A549 (cell line): ENCODE data around the gene SNX27. TPM values are rescaled to one million over a fixed set of nuclear protein-coding genes. Genes with fewer than 3 reads are reported as not detected.
A peak's percentile ranks its signal among the peaks of the same experiment; 100 is the strongest.

Source experiments
- ATAC-seq, 2 experiments: fragments of 200-7000 bp in 1 of 2; fragments of >200 bp in 1 of 2; cut with Nextera tagmentation in 1 of 2; cut with Tn5 transposase in 1 of 2; 3 replicates each; pipeline versions ENCODE4 v1.8.0 to v1.9.1; 2018 to 2020; ENCODE audit warnings: mild to moderate bottlenecking in 1 of 2, moderate library complexity in 1 of 2
- CTCF ChIA-PET: fragments of 300-600 bp; sonication (Branson Sonifier 250); formaldehyde crosslinking; extraction: SDS; loops from one replicate; lab custom pipeline; 2021; ENCODE audit warnings: antibody characterized with exemption, inconsistent platforms; lab: Yijun Ruan, JAX
- POLR2A ChIA-PET: fragments of 350-600 bp; formaldehyde crosslinking; extraction: SDS; loops from one replicate; lab custom pipeline; 2021; ENCODE audit warnings: antibody characterized with exemption, inconsistent platforms; lab: Yijun Ruan, JAX
- DNase-seq, 2 experiments: peaks; one replicate each; pipeline versions ENCODE4 v3.0.0 to v3.0.0-alpha.2; 2011 to 2016; ENCODE audit warnings: low read depth in 1 of 2, low spot score in 1 of 2
- FAIRE-seq: peaks from 2 replicates; lab custom pipeline; 2011; peaks lifted over from hg19 to GRCh38; lab: Jason Lieb, UNC
- H3K27ac ChIP-seq, 2 experiments: fragments of >200 bp; sonication (Bioruptor Twin); formaldehyde crosslinking; 3 replicates each; pipeline ENCODE4 v1.5.1; 2016 to 2017
- H3K4me1 ChIP-seq: fragments of >200 bp; sonication (Bioruptor Twin); formaldehyde crosslinking; 3 replicates; pipeline ENCODE4 v1.6.1; 2016
- H3K4me2 ChIP-seq: fragments of >200 bp; sonication (Bioruptor Twin); formaldehyde crosslinking; 3 replicates; pipeline ENCODE4 v1.6.1; 2016
- H3K4me3 ChIP-seq: fragments of >200 bp; sonication (Bioruptor Twin); formaldehyde crosslinking; 3 replicates; pipeline ENCODE4 v1.5.1; 2016
- H3K9me3 ChIP-seq: fragments of >200 bp; sonication (Bioruptor Twin); formaldehyde crosslinking; 3 replicates; pipeline ENCODE4 v1.6.1; 2016
- CBX8 ChIP-seq: fragments of 200-600 bp; sonication (generic); IDR thresholded peaks from 2 replicates; pipeline ENCODE4 v1.6.1; 2016
- CEBPB ChIP-seq, 2 experiments: fragments of >200 bp in 1 of 2; sonication (Bioruptor Twin) in 1 of 2; formaldehyde crosslinking in 1 of 2; IDR thresholded peaks; 2 replicates each; pipeline ENCODE4 v1.6.1; 2012 to 2016
- CHD2 ChIP-seq: fragments of 150-350 bp; IDR thresholded peaks from 2 replicates; pipeline ENCODE4 v1.6.1; 2014; ENCODE audit warnings: low read length; ENCODE audit not compliant: partially characterized antibody
- ELK1 ChIP-seq: fragments of 150-350 bp; IDR thresholded peaks from 2 replicates; pipeline ENCODE4 v1.6.1; 2014; ENCODE audit warnings: low read depth, mild to moderate bottlenecking, low read length
- ESRRA ChIP-seq: fragments of 150-350 bp; IDR thresholded peaks from 2 replicates; pipeline ENCODE4 v1.6.1; 2014; ENCODE audit warnings: mild to moderate bottlenecking, low read length, borderline replicate concordance
- HDAC2 ChIP-seq: fragments of 200-600 bp; sonication (generic); IDR thresholded peaks from 2 replicates; pipeline ENCODE4 v1.6.1; 2016
- NR3C1 ChIP-seq: fragments of >200 bp; sonication (Bioruptor Twin); formaldehyde crosslinking; IDR thresholded peaks from 3 replicates; pipeline ENCODE4 v1.6.1; 2017
- RAD21 ChIP-seq, 2 experiments: fragments of >200 bp in 1 of 2; sonication (Bioruptor Twin) in 1 of 2; formaldehyde crosslinking in 1 of 2; IDR thresholded peaks in 1 of 2; conservative IDR thresholded peaks in 1 of 2; 2 replicates in 1 of 2; 3 replicates in 1 of 2; pipeline ENCODE4 v1.6.1; 2012 to 2018; ENCODE audit warnings: inconsistent platforms in 1 of 2
- RFX5 ChIP-seq: fragments of 450-650 bp; IDR thresholded peaks from 2 replicates; pipeline ENCODE4 v1.7.1; 2014; ENCODE audit warnings: antibody characterized with exemption, mild to moderate bottlenecking, moderate library complexity
- RNF2 ChIP-seq: fragments of 200-600 bp; sonication (generic); IDR thresholded peaks from 2 replicates; pipeline ENCODE4 v1.6.1; 2016; ENCODE audit warnings: low read depth, mild to moderate bottlenecking, antibody characterized with exemption, moderate library complexity, borderline replicate concordance
- SMC3 ChIP-seq: fragments of >200 bp; sonication (Bioruptor Twin); formaldehyde crosslinking; IDR thresholded peaks from 3 replicates; pipeline ENCODE4 v1.6.1; 2018; ENCODE audit warnings: inconsistent platforms
- SREBF2 ChIP-seq: fragments of 450-650 bp; IDR thresholded peaks from 2 replicates; pipeline ENCODE4 v1.6.1; 2014; ENCODE audit warnings: mild to moderate bottlenecking, moderate library complexity
- TP53 ChIP-seq: fragments of 250-450 bp; sonication (Bioruptor Pico); IDR thresholded peaks from 2 replicates; pipeline ENCODE4 v1.5.0; 2021; ENCODE audit warnings: mild to moderate bottlenecking, moderate library complexity
- ZC3H11A ChIP-seq: fragments of 450-650 bp; IDR thresholded peaks from 2 replicates; pipeline ENCODE4 v1.6.1; 2014; ENCODE audit warnings: antibody characterized with exemption, mild to moderate bottlenecking
- ZFP36 ChIP-seq: fragments of 450-650 bp; IDR thresholded peaks from 2 replicates; pipeline ENCODE4 v1.6.1; 2014; ENCODE audit warnings: borderline replicate concordance; ENCODE audit not compliant: partially characterized antibody
- ZSCAN20 ChIP-seq: fragments of 250-450 bp; sonication (Bioruptor Pico); IDR thresholded peaks from 2 replicates; pipeline ENCODE4 v1.8.0; 2022; ENCODE audit warnings: mild to moderate bottlenecking, moderate library complexity
- WGBS: methylation state at CpG from one replicate; pipeline ENCODE4 v1.1.6; 2017; ENCODE audit errors: missing lambda C conversion rate; 5-methylcytosine and 5-hydroxymethylcytosine counted together
- polyA plus RNA-seq, 4 experiments: library from polyadenylated mRNA; depleted of rRNA in 3 of 4; stranded (reverse); fragments of >200 nt; fragmentation: RNase III in 1 of 4; extraction: RNeasy Plus Mini Kit Qiagen cat#74134 plus additional on column Dnase treatment in 1 of 4; gene quantifications; 2 replicates in 3 of 4; 3 replicates in 1 of 4; pipeline ENCODE4 v1.2.3, GENCODE V29; 2011 to 2017
- TF ChIP-seq, protein P1 (sequence below): fragments of >200 bp; sonication (Bioruptor Twin); formaldehyde crosslinking; IDR thresholded peaks from 3 replicates; pipeline ENCODE4 v1.6.1; 2016

Gene SNX27
- polyA plus RNA-seq, 2 of the 4 experiments (the other 2 are of a cell fraction), result 13.6 to 29.1 TPM

DNA sequence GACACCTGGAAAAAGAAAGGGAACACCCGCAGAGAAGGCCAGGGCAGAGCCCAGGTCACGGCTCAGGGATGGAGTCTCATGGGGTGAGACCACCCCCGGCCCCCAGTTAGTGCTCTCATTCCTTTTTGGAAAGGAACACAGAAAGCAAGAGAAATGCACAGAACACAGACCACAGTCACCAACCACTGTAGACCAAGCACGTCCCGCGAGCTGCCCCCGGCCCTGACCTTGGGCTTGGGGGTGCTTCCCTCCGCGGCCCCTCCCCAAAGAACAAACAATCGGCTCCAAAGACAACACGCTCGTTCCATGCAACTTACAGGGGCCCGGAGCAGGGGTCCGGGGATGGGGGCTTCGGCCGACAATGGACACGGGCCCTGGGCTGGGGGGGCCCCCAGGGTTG lies 92.0 kb downstream of the SNX27 start:
- Histone ChIP-seq H3K4me1 (peaks cover 3% of the 10 kb centered on the region; the same call in 1 of the 3 replicates), H3K4me2 (no peak overlapping the region)
- no peak for FAIRE-seq
- TF ChIP-seq TP53 (CRISPR knock-in tag) (no peak), ELK1 (no peak)
- TF ChIP-seq, all 56 proteins: peak for 0
- ATAC-seq (no peak), DNase-seq (no peak)
- Histone ChIP-seq H3K4me3 (no peak overlapping the region), H3K27ac (no peak overlapping the region), H3K9me3 (no peaks in the 10 kb centered on the region)
- WGBS, result 91% methylated on average over 12 of the region's 17 CpGs
- POLR2A ChIA-PET, result no interaction called here
- CTCF ChIA-PET, result no interaction called here

- WGBS, result 76% methylated on average over 4 of the region's 4 CpGs
- no peak overlapping the region for H3K4me3 ChIP-seq
- H3K4me1 ChIP-seq, result peaks cover 3% of the 10 kb centered on the region; the same call in 1 of the 3 replicates
- no peak overlapping the region for H3K27ac ChIP-seq
- CTCF ChIA-PET, result no interaction called here
- DNase-seq (no peak), FAIRE-seq (no peak), ATAC-seq (no peak)
- H3K9me3 ChIP-seq, result no peaks in the 10 kb centered on the region
- no peak overlapping the region for H3K4me2 ChIP-seq
- POLR2A ChIA-PET, result no interaction called here
- no peak for TF ChIP-seq SMC3
- TF ChIP-seq ZFP36, result no peak
- TF ChIP-seq CHD2, result no peak
Observed at GRCh38 chr1:151704246-151704645, 92.4 kb downstream of the SNX27 start.

GRCh38 chr1:151705146-151705545 lies 93.3 kb downstream of the SNX27 start:
- no peaks in the 10 kb centered on the region for H3K9me3 ChIP-seq
- no peak overlapping the region for H3K27ac ChIP-seq
- POLR2A ChIA-PET, result no interaction called here
- no peak for ATAC-seq
- WGBS, result 78% methylated on average over 7 of the region's 7 CpGs
- TF ChIP-seq ZSCAN20 (CRISPR knock-in tag) (no peak), ZC3H11A (no peak), NR3C1 (no peak), RAD21 (conservative IDR thresholded peaks at IDR 0.05 in 1 of 2, IDR thresholded peaks at IDR 0.05 in 1 of 2) (no peak), CBX8 (no peak)
- DNase-seq, result no peak
- CTCF ChIA-PET, result interaction anchor here (1.1 to 1.8 kb wide), 3 partner anchors 11 to 30 kb away, joined by 3 to 8 read pairs (median 6); partner anchors contain the start of gene CELF3
- peaks cover 3% of the 10 kb centered on the region; the same call in 1 of the 3 replicates for H3K4me1 ChIP-seq
- H3K4me2 ChIP-seq, result no peak overlapping the region
- FAIRE-seq, result no peak
- no peak overlapping the region for H3K4me3 ChIP-seq

- FAIRE-seq (no peak), ATAC-seq (peak in 1 of 2 experiments; percentile 22; a peak in 3 of 6 replicates), DNase-seq (no peak)
- Histone ChIP-seq H3K4me2 (no peak overlapping the region), H3K4me1 (peaks cover 3% of the 10 kb centered on the region; the same call in 1 of the 3 replicates), H3K9me3 (no peaks in the 10 kb centered on the region), H3K4me3 (no peak overlapping the region), H3K27ac (no peak overlapping the region)
- TF ChIP-seq SREBF2, result no peak
- no peak for TF ChIP-seq RFX5
- TF ChIP-seq, protein P1, sequence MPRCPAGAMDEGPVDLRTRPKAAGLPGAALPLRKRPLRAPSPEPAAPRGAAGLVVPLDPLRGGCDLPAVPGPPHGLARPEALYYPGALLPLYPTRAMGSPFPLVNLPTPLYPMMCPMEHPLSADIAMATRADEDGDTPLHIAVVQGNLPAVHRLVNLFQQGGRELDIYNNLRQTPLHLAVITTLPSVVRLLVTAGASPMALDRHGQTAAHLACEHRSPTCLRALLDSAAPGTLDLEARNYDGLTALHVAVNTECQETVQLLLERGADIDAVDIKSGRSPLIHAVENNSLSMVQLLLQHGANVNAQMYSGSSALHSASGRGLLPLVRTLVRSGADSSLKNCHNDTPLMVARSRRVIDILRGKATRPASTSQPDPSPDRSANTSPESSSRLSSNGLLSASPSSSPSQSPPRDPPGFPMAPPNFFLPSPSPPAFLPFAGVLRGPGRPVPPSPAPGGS, result no peak
- no peak for TF ChIP-seq CHD2
- TF ChIP-seq RNF2, result no peak
- no peak for TF ChIP-seq HDAC2
- no peak for TF ChIP-seq ESRRA
- no peak for TF ChIP-seq CEBPB (IDR thresholded peaks at IDR 0.05)
- 81% methylated on average over 8 of the region's 11 CpGs for WGBS
- CTCF ChIA-PET, result interaction anchor here (1.1 to 1.8 kb wide), 3 partner anchors 10 to 29 kb away, joined by 3 to 8 read pairs (median 6); partner anchors contain the start of gene CELF3
- POLR2A ChIA-PET, result no interaction called here
Observed at GRCh38 chr1:151705753-151706463, 94.1 kb downstream of the SNX27 start.
